ENCODE measurements around the gene WDR55. TPM values are rescaled to one million over a fixed set of nuclear protein-coding genes. Genes with fewer than 3 reads are reported as not detected.

WDR55 gene
- total and polyA plus RNA-seq, 2 of the 4 experiments (the other 2 are of a cell fraction), result 19.0 to 20.4 TPM

DNA sequence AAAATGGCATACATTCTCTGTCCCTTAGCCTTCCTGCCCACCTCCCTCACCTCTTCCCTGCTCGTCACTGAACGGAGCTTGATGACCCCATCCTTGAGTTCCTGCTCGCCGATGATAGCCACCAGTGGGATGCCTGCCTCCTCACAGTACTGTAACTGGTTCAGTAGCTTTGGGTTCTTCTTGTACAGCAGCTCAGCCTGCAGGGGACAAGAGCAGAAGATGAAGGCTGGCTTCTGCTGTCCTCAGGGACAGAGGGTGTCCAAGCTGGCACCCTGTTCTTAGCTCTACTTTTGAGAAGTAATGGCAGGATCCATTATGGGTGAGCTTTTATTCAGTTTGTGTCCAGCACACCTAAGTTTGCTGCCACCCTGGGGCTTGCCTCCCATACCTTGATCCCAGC is 9.9 kb downstream of the WDR55 start:
- Histone ChIP-seq H2AFZ (replicated peaks; ENCODE audit: low read length, poor library complexity) (no peak overlapping the region), H3K9me1 (ENCODE audit: insufficient read depth, low read length) (peaks cover 1% of the 10 kb centered on the region; the same call in 1 of the 2 replicates), H3K14ac (replicated peaks; ENCODE audit: low read depth, low read length) (no peak overlapping the region), H2BK120ac (ENCODE audit: low read depth, low read length) (no peak overlapping the region), H3K4me2 (ENCODE audit: low read depth, low read length) (no peak overlapping the region), H3K56ac (ENCODE audit: extremely low read depth, insufficient read depth, low read length) (no peak overlapping the region), H2AK9ac (replicated peaks; ENCODE audit: low read depth, low read length, poor library complexity) (peak overlapping the region; percentile 37), H4K20me1 (ENCODE audit: insufficient read depth, low read length) (no peaks in the 10 kb centered on the region; the same call in 1 of the 2 replicates), H2BK20ac (ENCODE audit: low read depth, low read length) (no peak overlapping the region), H4K5ac (ENCODE audit: low read depth, low read length) (no peak overlapping the region), H3K36me3 (ENCODE audit: control insufficient read depth, insufficient read depth, low read length) (peaks cover 58% of the 10 kb centered on the region), H3K79me1 (ENCODE audit: low read depth in 1 of 2, low read length in 2 of 2) (peaks cover 0 to 11% of the 10 kb centered on the region in 2 experiments; a peak in 1 of 4 replicates), H3K27ac (ENCODE audit: insufficient read depth, low read length) (no peak overlapping the region), H3K27me3 (ENCODE audit: control insufficient read depth, insufficient read depth, low read length) (no peaks in the 10 kb centered on the region), H2AK5ac (ENCODE audit: low read depth, low read length) (no peak overlapping the region), H3K4me1 (ENCODE audit: control insufficient read depth, insufficient read depth, low read length) (no peaks in the 10 kb centered on the region; the same call in 1 of the 2 replicates), H3K18ac (ENCODE audit: low read depth, low read length) (no peak overlapping the region), H3K9me3 (ENCODE audit: control insufficient read depth, insufficient read depth, low read length) (no peaks in the 10 kb centered on the region), H3K9ac (ENCODE audit: low read depth, low read length) (no peak overlapping the region), H4K8ac (ENCODE audit: low read depth in 2 of 2, low read length in 2 of 2) (no peak overlapping the region), H2BK15ac (ENCODE audit: low read depth, low read length) (no peak overlapping the region), H3K4me3 (ENCODE audit: insufficient read depth, low read depth, low read length) (no peak overlapping the region), H4K91ac (ENCODE audit: insufficient read depth, low read depth, low read length) (no peak overlapping the region), H3K23ac (ENCODE audit: low read depth, low read length) (no peak overlapping the region), H2BK5ac (ENCODE audit: low read depth, low read length, poor library complexity, severe bottlenecking) (no peak overlapping the region), H3K4ac (ENCODE audit: low read depth, low read length) (no peak overlapping the region)
- no TSS peak for BruUV-seq (replicated peaks)
- ChIA-PET CTCF (interaction anchor here (0.6 kb wide), 1 partner anchor 22 kb away, joined by 4 read pairs; no protein-coding TSS in a partner anchor), POLR2A (ENCODE audit: unreplicated experiment) (no interaction called here)
- no peak for DNase-seq
- TF ChIP-seq FOS (IDR thresholded peaks at IDR 0.05; ENCODE audit: low read depth, low read length) (no peak), NFE2L2 (IDR thresholded peaks at IDR 0.05; ENCODE audit: low read depth, low read length) (no peak), POLR2A (IDR thresholded peaks at IDR 0.05; ENCODE audit: low read depth, low read length) (no peak), RCOR1 (IDR thresholded peaks at IDR 0.05; ENCODE audit: insufficient replicate concordance, low read length) (no peak), SMC3 (IDR thresholded peaks at IDR 0.05; ENCODE audit: low read depth, low read length) (no peak), BHLHE40 (IDR thresholded peaks at IDR 0.05; ENCODE audit: low read depth, low read length) (no peak), CEBPB (IDR thresholded peaks at IDR 0.05; ENCODE audit: low read depth, low read length) (no peak), RAD21 (IDR thresholded peaks at IDR 0.05; ENCODE audit: low read length) (no peak)
- TF ChIP-seq, protein P1, sequence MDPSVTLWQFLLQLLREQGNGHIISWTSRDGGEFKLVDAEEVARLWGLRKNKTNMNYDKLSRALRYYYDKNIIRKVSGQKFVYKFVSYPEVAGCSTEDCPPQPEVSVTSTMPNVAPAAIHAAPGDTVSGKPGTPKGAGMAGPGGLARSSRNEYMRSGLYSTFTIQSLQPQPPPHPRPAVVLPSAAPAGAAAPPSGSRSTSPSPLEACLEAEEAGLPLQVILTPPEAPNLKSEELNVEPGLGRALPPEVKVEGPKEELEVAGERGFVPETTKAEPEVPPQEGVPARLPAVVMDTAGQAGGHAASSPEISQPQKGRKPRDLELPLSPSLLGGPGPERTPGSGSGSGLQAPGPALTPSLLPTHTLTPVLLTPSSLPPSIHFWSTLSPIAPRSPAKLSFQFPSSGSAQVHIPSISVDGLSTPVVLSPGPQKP (IDR thresholded peaks at IDR 0.05; ENCODE audit: borderline replicate concordance, low read depth, low read length), result no peak
- TF ChIP-seq, protein P2, sequence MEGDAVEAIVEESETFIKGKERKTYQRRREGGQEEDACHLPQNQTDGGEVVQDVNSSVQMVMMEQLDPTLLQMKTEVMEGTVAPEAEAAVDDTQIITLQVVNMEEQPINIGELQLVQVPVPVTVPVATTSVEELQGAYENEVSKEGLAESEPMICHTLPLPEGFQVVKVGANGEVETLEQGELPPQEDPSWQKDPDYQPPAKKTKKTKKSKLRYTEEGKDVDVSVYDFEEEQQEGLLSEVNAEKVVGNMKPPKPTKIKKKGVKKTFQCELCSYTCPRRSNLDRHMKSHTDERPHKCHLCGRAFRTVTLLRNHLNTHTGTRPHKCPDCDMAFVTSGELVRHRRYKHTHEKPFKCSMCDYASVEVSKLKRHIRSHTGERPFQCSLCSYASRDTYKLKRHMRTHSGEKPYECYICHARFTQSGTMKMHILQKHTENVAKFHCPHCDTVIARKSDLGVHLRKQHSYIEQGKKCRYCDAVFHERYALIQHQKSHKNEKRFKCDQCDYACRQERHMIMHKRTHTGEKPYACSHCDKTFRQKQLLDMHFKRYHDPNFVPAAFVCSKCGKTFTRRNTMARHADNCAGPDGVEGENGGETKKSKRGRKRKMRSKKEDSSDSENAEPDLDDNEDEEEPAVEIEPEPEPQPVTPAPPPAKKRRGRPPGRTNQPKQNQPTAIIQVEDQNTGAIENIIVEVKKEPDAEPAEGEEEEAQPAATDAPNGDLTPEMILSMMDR (conservative IDR thresholded peaks at IDR 0.05; ENCODE audit: low read depth, low read length), result no peak
- TF ChIP-seq, protein P3, sequence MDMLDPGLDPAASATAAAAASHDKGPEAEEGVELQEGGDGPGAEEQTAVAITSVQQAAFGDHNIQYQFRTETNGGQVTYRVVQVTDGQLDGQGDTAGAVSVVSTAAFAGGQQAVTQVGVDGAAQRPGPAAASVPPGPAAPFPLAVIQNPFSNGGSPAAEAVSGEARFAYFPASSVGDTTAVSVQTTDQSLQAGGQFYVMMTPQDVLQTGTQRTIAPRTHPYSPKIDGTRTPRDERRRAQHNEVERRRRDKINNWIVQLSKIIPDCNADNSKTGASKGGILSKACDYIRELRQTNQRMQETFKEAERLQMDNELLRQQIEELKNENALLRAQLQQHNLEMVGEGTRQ (IDR thresholded peaks at IDR 0.05; ENCODE audit: low read depth, low read length), result no peak
- intact Hi-C loops (cut with micrococcal nuclease), result no loop called here
- 100% methylated on average over 2 of the region's 4 CpGs; no CpG with 5 or more reads in 1 of the 2 experiments for WGBS, 2 experiments (ENCODE audit: extremely low coverage in 2 of 2, insufficient read length in 1 of 2)
- no peak for ATAC-seq (ENCODE audit: low read depth)
- in situ Hi-C loops (cut with MboI; ENCODE audit: low sequenced_read_pairs), result loop anchor here (25.0 kb wide), 1 partner anchor 913 kb away; no protein-coding TSS in a partner anchor
- dilution Hi-C loops (cut with HindIII; ENCODE audit: low sequenced_read_pairs, unreplicated experiment), result no loop called here
